ENCODE measurements around the gene TOP3A. TPM values are rescaled to one million over a fixed set of nuclear protein-coding genes. Genes with fewer than 3 reads are reported as not detected.

Gene TOP3A
- total and polyA plus RNA-seq, 2 of the 13 experiments (the other 11 are each of a cell fraction or from before 2014, with no cell fraction given), result 16.9 to 36.8 TPM

DNA sequence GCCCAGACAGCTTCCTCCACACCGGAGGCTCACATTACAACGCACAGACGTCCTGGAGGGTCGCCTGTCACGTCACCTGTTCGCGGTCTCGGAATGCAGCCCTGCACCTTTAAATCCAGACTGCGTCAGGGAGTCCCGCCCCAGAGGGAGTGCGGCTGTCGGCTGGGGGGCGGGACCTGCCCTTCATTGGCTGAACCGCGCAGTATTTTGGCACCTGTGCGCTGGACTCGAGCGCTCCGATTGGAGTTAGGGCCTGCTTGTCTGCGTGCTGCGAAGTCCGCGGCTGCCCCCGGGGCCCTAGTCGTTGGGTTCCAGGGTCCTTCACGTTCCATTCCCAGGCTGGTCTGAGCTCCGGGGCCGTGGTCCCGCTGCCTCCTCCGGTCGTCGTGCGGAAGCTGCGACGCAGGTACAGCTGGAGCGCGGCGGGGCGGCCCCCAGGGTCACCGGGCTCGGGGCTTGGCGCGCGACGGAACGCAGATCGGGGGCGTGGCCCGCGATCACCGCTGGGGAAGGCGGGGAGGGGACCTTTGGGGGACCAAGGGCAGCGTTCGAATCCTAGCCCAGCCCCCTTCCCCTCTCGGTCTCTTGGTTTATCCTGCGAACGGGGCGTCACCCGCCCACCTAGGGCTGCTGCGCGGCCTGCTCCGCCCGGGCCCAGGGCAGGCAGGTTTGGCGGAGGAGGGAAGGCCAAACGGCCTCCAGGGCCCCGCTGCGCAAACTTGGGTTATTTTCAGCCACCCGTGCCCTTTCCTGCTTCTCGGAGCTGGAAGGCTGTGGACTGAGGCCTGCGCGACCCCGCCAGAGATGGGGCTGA is 54.3 kb downstream of the TOP3A start, which contains the start of gene MIEF2 (continued):
- TF ChIP-seq, protein P1, sequence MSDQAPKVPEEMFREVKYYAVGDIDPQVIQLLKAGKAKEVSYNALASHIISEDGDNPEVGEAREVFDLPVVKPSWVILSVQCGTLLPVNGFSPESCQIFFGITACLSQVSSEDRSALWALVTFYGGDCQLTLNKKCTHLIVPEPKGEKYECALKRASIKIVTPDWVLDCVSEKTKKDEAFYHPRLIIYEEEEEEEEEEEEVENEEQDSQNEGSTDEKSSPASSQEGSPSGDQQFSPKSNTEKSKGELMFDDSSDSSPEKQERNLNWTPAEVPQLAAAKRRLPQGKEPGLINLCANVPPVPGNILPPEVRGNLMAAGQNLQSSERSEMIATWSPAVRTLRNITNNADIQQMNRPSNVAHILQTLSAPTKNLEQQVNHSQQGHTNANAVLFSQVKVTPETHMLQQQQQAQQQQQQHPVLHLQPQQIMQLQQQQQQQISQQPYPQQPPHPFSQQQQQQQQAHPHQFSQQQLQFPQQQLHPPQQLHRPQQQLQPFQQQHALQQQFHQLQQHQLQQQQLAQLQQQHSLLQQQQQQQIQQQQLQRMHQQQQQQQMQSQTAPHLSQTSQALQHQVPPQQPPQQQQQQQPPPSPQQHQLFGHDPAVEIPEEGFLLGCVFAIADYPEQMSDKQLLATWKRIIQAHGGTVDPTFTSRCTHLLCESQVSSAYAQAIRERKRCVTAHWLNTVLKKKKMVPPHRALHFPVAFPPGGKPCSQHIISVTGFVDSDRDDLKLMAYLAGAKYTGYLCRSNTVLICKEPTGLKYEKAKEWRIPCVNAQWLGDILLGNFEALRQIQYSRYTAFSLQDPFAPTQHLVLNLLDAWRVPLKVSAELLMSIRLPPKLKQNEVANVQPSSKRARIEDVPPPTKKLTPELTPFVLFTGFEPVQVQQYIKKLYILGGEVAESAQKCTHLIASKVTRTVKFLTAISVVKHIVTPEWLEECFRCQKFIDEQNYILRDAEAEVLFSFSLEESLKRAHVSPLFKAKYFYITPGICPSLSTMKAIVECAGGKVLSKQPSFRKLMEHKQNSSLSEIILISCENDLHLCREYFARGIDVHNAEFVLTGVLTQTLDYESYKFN (CRISPR knock-in tag; conservative IDR thresholded peaks at IDR 0.05), result peak; percentile 59
- peak; percentile 87 for TF ChIP-seq ZNF501 (CRISPR knock-in tag; IDR thresholded peaks at IDR 0.05)
- TF ChIP-seq, protein P2, sequence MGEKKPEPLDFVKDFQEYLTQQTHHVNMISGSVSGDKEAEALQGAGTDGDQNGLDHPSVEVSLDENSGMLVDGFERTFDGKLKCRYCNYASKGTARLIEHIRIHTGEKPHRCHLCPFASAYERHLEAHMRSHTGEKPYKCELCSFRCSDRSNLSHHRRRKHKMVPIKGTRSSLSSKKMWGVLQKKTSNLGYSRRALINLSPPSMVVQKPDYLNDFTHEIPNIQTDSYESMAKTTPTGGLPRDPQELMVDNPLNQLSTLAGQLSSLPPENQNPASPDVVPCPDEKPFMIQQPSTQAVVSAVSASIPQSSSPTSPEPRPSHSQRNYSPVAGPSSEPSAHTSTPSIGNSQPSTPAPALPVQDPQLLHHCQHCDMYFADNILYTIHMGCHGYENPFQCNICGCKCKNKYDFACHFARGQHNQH (CRISPR knock-in tag; IDR thresholded peaks at IDR 0.05), result peak; percentile 44; the same call in 1 of the 2 replicates
- peak; percentile 60; the same call in 1 of the 2 replicates for TF ChIP-seq CAMTA2 (CRISPR knock-in tag; IDR thresholded peaks at IDR 0.05; ENCODE audit: borderline replicate concordance)
- TF ChIP-seq TAF1 (CRISPR knock-in tag; IDR thresholded peaks at IDR 0.05), result peak; percentile 85
- no peak for TF ChIP-seq RELA (CRISPR knock-in tag; IDR thresholded peaks at IDR 0.05)
- TF ChIP-seq HHEX (CRISPR knock-in tag; IDR thresholded peaks at IDR 0.05), result no peak
- TF ChIP-seq, protein P3, sequence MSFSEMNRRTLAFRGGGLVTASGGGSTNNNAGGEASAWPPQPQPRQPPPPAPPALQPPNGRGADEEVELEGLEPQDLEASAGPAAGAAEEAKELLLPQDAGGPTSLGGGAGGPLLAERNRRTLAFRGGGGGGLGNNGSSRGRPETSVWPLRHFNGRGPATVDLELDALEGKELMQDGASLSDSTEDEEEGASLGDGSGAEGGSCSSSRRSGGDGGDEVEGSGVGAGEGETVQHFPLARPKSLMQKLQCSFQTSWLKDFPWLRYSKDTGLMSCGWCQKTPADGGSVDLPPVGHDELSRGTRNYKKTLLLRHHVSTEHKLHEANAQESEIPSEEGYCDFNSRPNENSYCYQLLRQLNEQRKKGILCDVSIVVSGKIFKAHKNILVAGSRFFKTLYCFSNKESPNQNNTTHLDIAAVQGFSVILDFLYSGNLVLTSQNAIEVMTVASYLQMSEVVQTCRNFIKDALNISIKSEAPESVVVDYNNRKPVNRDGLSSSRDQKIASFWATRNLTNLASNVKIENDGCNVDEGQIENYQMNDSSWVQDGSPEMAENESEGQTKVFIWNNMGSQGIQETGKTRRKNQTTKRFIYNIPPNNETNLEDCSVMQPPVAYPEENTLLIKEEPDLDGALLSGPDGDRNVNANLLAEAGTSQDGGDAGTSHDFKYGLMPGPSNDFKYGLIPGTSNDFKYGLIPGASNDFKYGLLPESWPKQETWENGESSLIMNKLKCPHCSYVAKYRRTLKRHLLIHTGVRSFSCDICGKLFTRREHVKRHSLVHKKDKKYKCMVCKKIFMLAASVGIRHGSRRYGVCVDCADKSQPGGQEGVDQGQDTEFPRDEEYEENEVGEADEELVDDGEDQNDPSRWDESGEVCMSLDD (CRISPR knock-in tag; IDR thresholded peaks at IDR 0.05; ENCODE audit: borderline replicate concordance), result no peak
- TF ChIP-seq ZNF572 (CRISPR knock-in tag; IDR thresholded peaks at IDR 0.05), result no peak; the same call in 1 of the 2 replicates
- no peak; the same call in 1 of the 2 replicates for TF ChIP-seq NCOR1 (IDR thresholded peaks at IDR 0.05; ENCODE audit: borderline replicate concordance, low read length)
- TF ChIP-seq ZNF251 (CRISPR knock-in tag; IDR thresholded peaks at IDR 0.05), result 0 out of 2 replicates have a peak, but pooled peaks have one; percentile 91
- peak; percentile 92; the same call in 1 of the 2 replicates for TF ChIP-seq ZSCAN31 (CRISPR knock-in tag; IDR thresholded peaks at IDR 0.05; ENCODE audit: low read depth)
- peak; percentile 69 for TF ChIP-seq ZNF274 (CRISPR knock-in tag; IDR thresholded peaks at IDR 0.05)
- TF ChIP-seq HNRNPK (IDR thresholded peaks at IDR 0.05; ENCODE audit: low read depth, low read length, poor library complexity, severe bottlenecking), result peak; percentile 11
- TF ChIP-seq CBFB (CRISPR knock-in tag; IDR thresholded peaks at IDR 0.05), result peak; percentile 36
- TF ChIP-seq SOX6 (IDR thresholded peaks at IDR 0.05), result no peak
- TF ChIP-seq SOX6 (CRISPR knock-in tag; IDR thresholded peaks at IDR 0.05), result peak; percentile 40; the same call in 1 of the 2 replicates
- TF ChIP-seq NFE2 (CRISPR knock-in tag; IDR thresholded peaks at IDR 0.05), result no peak
- peak; percentile 72 for TF ChIP-seq ZMYM4 (CRISPR knock-in tag; IDR thresholded peaks at IDR 0.05)
- no peak for TF ChIP-seq REL (CRISPR knock-in tag; conservative IDR thresholded peaks at IDR 0.05)
- no peak for TF ChIP-seq NR1H2 (CRISPR knock-in tag; IDR thresholded peaks at IDR 0.05; ENCODE audit: borderline replicate concordance, low read depth)
- no peak for TF ChIP-seq EZH2 (conservative IDR thresholded peaks at IDR 0.05; ENCODE audit: low read depth, low read length)

Measured in HepG2 (cell line).